ENCODE data around the gene IQCC.

The IQCC gene

GRCh38 chr1:32242341-32242851, 36.9 kb downstream of the IQCC start:
- H3K27me3 ChIP-seq (ENCODE audit: insufficient read depth, low read length) = no peaks in the 10 kb centered on the region
- no peaks in the 10 kb centered on the region for H3K4me1 ChIP-seq (ENCODE audit: insufficient read depth, low read length)
- H3K36me3 ChIP-seq (ENCODE audit: insufficient read depth, low read length) = no peaks in the 10 kb centered on the region
- H2AFZ ChIP-seq (ENCODE audit: low read depth, low read length) = no peak overlapping the region
- no peak overlapping the region for H3K4me3 ChIP-seq (ENCODE audit: low read length)
- no peaks in the 10 kb centered on the region for H3K9me3 ChIP-seq (ENCODE audit: low read length)

GRCh38 chr1:32246888-32247273, 41.4 kb downstream of the IQCC start, which contains the start of gene FAM167B:
Gene FAM167B, plus strand, starts transcription at chr1:32247222. Its CDS starts 200 bp downstream, at chr1:32247422.
- no peaks in the 10 kb centered on the region for H3K9me3 ChIP-seq (ENCODE audit: low read length)
- H3K4me1 ChIP-seq (ENCODE audit: insufficient read depth, low read length) = peaks cover 13% of the 10 kb centered on the region
- no peaks in the 10 kb centered on the region for H3K27me3 ChIP-seq (ENCODE audit: insufficient read depth, low read length)
- H2AFZ ChIP-seq (ENCODE audit: low read depth, low read length) = no peak within 1 kb of the TSS
- no peak within 1 kb of the TSS for H3K4me3 ChIP-seq (ENCODE audit: low read length)
- H3K36me3 ChIP-seq (ENCODE audit: insufficient read depth, low read length) = no peaks in the 10 kb centered on the region

DNA sequence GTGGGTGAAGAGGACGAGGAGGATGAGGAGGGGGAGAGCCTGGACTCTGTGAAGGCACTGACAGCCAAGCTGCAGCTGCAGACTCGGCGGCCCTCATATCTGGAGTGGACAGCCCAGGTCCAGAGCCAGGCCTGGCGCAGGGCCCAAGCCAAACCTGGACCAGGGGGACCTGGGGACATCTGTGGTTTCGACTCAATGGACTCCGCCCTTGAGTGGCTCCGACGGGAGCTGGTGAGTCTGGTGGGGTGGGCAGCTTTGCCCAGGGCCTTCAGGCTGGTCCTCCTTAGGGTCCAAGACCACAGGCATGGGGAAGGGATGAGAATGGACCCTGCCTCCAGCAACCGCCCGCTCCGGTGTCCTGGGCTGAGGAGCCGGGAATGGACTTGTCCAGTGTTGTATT, 42.0 kb downstream of the IQCC start:
- Histone ChIP-seq H3K9me3 (ENCODE audit: low read length) (no peaks in the 10 kb centered on the region), H3K36me3 (ENCODE audit: insufficient read depth, low read length) (no peaks in the 10 kb centered on the region), H3K4me3 (ENCODE audit: low read length) (no peak overlapping the region)

DNA sequence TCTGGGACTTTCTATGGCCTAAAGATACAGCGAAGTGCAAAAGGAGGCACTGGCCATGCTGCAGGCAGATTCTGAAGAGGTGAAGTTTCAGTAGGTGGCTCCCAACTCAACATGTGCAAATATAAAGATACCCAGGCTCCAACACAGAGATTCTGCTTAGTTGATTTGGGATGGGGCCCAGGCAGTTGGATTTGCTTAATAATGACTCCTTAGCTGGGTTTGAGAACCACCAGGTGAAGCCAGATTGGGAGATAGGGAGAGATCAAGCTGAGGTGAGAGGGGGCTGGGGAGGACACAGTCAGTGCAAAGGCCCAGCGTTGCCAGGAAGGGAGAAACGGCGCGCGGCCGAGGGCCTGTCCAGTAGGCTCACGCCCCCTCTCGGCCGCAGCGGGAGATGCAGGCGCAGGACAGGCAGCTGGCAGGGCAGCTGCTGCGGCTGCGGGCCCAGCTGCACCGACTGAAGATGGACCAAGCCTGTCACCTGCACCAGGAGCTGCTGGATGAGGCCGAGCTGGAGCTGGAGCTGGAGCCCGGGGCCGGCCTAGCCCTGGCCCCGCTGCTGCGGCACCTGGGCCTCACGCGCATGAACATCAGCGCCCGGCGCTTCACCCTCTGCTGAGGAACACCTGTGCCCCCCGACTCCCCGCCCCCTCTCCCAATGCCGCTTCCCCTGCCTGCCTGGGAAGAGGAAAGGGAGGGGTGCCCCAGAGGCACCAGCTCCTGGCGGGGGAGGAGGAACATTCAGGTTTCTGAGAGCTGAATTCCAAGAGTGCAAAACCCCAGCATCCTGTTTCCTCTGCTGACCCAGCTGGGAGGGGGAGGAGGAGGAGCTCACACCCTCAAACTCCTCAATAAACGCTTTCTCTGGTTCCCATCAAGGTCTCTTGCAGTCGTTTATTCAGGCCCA, 42.8 kb downstream of the IQCC start:
- Histone ChIP-seq H3K4me3 (ENCODE audit: low read length) (no peak overlapping the region), H3K4me1 (ENCODE audit: insufficient read depth, low read length) (peaks cover 13% of the 10 kb centered on the region), H3K27me3 (ENCODE audit: insufficient read depth, low read length) (no peaks in the 10 kb centered on the region), H3K36me3 (ENCODE audit: insufficient read depth, low read length) (no peaks in the 10 kb centered on the region), H3K9me3 (ENCODE audit: low read length) (no peaks in the 10 kb centered on the region), H2AFZ (ENCODE audit: low read depth, low read length) (no peak overlapping the region)

More for the DNA sequence above, 42.0 kb downstream of the IQCC start:
- no peak overlapping the region for H2AFZ ChIP-seq (ENCODE audit: low read depth, low read length)
- H3K4me1 ChIP-seq (ENCODE audit: insufficient read depth, low read length) = peaks cover 13% of the 10 kb centered on the region
- no peaks in the 10 kb centered on the region for H3K27me3 ChIP-seq (ENCODE audit: insufficient read depth, low read length)

DNA sequence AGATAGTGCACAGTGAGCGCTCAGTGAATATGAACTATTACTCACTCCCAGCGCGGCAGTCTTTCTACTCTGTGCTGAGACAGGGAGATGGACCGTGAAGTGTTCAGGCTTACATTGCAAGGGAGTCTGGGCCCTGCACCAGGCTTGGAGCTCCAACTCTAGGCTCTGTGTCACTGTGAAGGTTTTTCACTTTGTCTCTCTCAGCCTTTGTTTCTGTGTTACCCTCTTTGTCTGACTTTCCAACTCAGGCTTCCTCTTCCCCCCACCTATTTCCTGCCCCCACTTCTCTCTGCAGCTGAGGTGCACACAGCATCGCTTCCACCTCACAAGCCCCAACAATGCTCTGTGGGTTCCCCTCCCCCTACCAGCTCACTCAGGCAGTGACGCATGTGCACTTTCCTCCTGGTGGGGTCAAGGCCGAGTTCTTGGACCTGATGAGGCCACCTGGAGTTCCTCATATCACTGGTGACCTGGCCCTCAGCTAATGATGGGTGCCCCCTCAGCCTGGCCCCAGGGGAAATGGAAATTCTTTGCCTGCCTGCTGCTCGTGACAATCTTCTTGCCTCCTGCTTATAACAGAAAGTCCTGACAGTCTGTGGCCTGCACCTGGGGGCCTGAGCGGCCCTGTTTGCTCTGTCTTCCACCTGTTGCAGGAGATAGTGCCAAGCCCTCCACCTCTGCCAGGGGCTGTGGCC, 44.5 kb downstream of the IQCC start:
- no peaks in the 10 kb centered on the region for H3K36me3 ChIP-seq (ENCODE audit: insufficient read depth, low read length)
- peak overlapping the region; percentile 22 for H3K4me3 ChIP-seq (ENCODE audit: low read length)
- H2AFZ ChIP-seq (ENCODE audit: low read depth, low read length) = peak overlapping the region; percentile 66
- no peaks in the 10 kb centered on the region for H3K27me3 ChIP-seq (ENCODE audit: insufficient read depth, low read length)
- peaks cover 13% of the 10 kb centered on the region for H3K4me1 ChIP-seq (ENCODE audit: insufficient read depth, low read length)
- no peaks in the 10 kb centered on the region for H3K9me3 ChIP-seq (ENCODE audit: low read length)

GRCh38 chr1:32250893-32251716, 45.6 kb downstream of the IQCC start, which contains the start of gene LCK:
Gene LCK, plus strand, starts transcription at chr1:32251265. Its CDS starts 23,065 bp downstream, at chr1:32274330.
- Histone ChIP-seq H3K4me1 (ENCODE audit: insufficient read depth, low read length) (peaks cover 13% of the 10 kb centered on the region), H3K9me3 (ENCODE audit: low read length) (no peaks in the 10 kb centered on the region), H3K36me3 (ENCODE audit: insufficient read depth, low read length) (no peaks in the 10 kb centered on the region), H2AFZ (ENCODE audit: low read depth, low read length) (peak within 1 kb of the TSS; percentile 66), H3K27me3 (ENCODE audit: insufficient read depth, low read length) (no peaks in the 10 kb centered on the region), H3K4me3 (ENCODE audit: low read length) (no peak within 1 kb of the TSS)

DNA sequence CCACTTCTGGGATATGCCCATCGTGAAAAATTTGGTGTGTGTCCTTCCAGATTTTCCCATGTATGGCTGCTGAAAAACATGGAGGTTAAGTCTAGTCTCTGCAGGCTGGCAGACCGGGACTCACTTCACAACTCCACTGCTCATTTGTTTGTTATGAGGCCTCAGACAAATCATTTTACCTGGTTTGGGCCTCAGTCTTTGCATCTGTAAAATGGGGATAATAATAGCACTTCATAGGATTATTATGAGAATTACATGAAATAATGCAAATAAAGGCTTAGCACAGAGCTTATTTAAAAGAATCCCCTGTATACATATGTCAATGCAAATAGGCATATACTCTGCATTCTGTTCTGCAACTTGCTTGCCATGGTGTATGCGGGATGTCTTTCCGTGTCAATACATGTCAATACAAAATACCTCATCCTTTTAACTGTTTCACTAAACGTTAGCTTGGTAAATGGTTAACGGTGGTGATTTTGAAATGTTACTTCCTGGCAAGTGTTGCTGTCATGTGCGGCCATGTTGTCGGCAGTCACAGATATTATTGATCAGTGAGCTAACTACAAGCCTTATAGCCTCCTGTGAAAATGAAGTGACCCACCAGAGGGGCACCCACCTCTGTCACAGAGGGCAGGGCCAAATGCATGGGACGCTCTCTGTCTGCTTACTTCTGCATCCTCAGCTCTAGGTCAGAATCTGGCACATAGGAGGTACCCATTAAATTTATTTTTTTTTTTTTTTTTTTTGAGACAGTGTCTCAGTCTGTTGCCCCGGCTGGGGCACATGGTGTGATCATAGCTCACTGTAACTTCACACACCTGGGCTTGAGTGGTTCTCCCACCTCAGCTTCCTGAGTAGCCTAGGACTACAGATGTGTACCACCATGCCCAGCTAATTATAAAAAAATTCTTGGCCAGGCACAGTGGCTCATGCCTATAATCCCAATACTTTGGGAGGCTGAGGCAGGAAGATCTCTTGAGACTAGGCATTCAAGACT, 49.9 kb downstream of the IQCC start:
- H2AFZ ChIP-seq (ENCODE audit: low read depth, low read length) = no peak overlapping the region
- peaks cover 5% of the 10 kb centered on the region for H3K4me1 ChIP-seq (ENCODE audit: insufficient read depth, low read length)

DNA sequence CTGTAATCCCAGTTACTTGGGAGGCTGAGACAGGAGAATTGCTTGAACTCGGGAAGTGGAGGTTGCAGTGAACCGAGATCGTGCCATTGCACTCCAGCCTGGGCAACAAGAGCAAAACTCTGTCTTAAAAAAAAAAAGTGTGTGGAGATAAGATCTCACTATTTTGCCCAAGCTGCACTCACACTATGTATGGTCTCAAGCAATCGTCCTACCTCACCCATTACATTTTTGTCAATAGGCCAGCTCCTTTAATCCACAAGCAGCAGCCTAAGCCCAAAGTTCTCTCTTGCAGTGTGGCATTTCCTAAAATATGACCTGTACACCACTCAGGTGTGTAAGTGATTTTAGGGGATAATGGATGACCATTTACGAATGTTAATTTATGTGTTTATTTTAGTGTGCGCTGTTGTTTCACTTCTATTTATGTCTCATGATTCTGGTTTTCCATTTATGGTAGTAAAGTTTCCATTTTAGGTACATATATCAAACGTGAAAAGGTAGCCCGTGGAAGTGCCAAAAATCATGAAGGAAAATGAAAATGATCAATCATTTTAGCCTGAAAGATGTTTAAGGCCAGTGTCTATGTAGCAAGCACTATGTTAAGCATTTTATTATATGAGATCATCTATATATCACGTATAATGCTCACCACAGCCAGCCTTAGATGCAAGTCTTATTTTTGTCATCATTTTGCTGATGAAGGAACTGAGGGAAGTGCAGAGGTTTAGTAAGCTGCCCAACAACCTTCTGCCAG, 51.2 kb downstream of the IQCC start:
- Histone ChIP-seq H3K36me3 (ENCODE audit: insufficient read depth, low read length) (no peaks in the 10 kb centered on the region), H3K9me3 (ENCODE audit: low read length) (no peaks in the 10 kb centered on the region), H2AFZ (ENCODE audit: low read depth, low read length) (no peak overlapping the region), H3K4me1 (ENCODE audit: insufficient read depth, low read length) (no peaks in the 10 kb centered on the region), H3K4me3 (ENCODE audit: low read length) (no peak overlapping the region), H3K27me3 (ENCODE audit: insufficient read depth, low read length) (no peaks in the 10 kb centered on the region)

More for the DNA sequence above, 49.9 kb downstream of the IQCC start:
- no peak overlapping the region for H3K4me3 ChIP-seq (ENCODE audit: low read length)
- H3K9me3 ChIP-seq (ENCODE audit: low read length) = no peaks in the 10 kb centered on the region
- H3K36me3 ChIP-seq (ENCODE audit: insufficient read depth, low read length) = no peaks in the 10 kb centered on the region
- no peaks in the 10 kb centered on the region for H3K27me3 ChIP-seq (ENCODE audit: insufficient read depth, low read length)

GRCh38 chr1:32257227-32257508, 51.7 kb downstream of the IQCC start:
- no peak overlapping the region for H2AFZ ChIP-seq (ENCODE audit: low read depth, low read length)
- no peaks in the 10 kb centered on the region for H3K9me3 ChIP-seq (ENCODE audit: low read length)
- H3K27me3 ChIP-seq (ENCODE audit: insufficient read depth, low read length) = no peaks in the 10 kb centered on the region
- H3K4me3 ChIP-seq (ENCODE audit: low read length) = no peak overlapping the region
- H3K4me1 ChIP-seq (ENCODE audit: insufficient read depth, low read length) = no peaks in the 10 kb centered on the region
- H3K36me3 ChIP-seq (ENCODE audit: insufficient read depth, low read length) = no peaks in the 10 kb centered on the region

Measured in neuron (in vitro differentiated cells).